Left lung (tissue), 10 donors: ENCODE data around the gene FAAH. TPM values are rescaled to one million over a fixed set of nuclear protein-coding genes. Genes with fewer than 3 reads are reported as not detected.
A peak's percentile ranks its signal among the peaks of the same experiment; 100 is the strongest.

Source experiments
- ATAC-seq: fragments of 200-7000 bp; cut with Tn5 transposase; one replicate; pipeline ENCODE4 v1.9.1; 2020; ENCODE audit warnings: moderate library complexity
- DNase-seq, 4 donors: peaks; one replicate each; pipeline ENCODE4 v3.0.0-alpha.2; 2013 to 2020
- H3K27ac ChIP-seq, 2 donors: fragments of 200-600 bp; sonication (generic) in 1 of 2; one replicate each; pipeline versions ENCODE4 v1.5.0 to v1.8.0; 2020 to 2021
- H3K27me3 ChIP-seq, 2 donors: fragments of 200-600 bp; sonication (generic) in 1 of 2; one replicate each; pipeline versions ENCODE4 v1.5.0 to v1.8.0; 2020 to 2021
- H3K36me3 ChIP-seq, 2 donors: fragments of 200-600 bp; sonication (generic) in 1 of 2; one replicate each; pipeline versions ENCODE4 v1.5.0 to v1.8.0; 2020 to 2021
- H3K4me1 ChIP-seq, 2 donors: fragments of 200-600 bp; one replicate each; pipeline ENCODE4 v1.8.0; 2021
- H3K4me3 ChIP-seq, 2 donors: fragments of 200-600 bp; sonication (generic) in 1 of 2; one replicate each; pipeline versions ENCODE4 v1.5.0 to v1.8.0; 2020 to 2021; ENCODE audit warnings: mild to moderate bottlenecking in 1 of 2
- H3K9me3 ChIP-seq, 2 donors: fragments of 200-600 bp; sonication (generic) in 1 of 2; one replicate each; pipeline versions ENCODE4 v1.5.0 to v1.8.0; 2020 to 2021
- intact Hi-C, 2 donors: fragments of 100-400 bp; cut with DNase I; formaldehyde crosslinking; loops; one replicate each; pipeline versions ENCODE4 v1.11.2 to v1.14.2; 2022
- polyA plus RNA-seq, 6 donors: library from polyadenylated mRNA; unstranded; fragments of 120-200 nt; gene quantifications; one replicate each; pipeline ENCODE4 v1.2.1, GENCODE V29; 2013; ENCODE audit not compliant: insufficient read length in 6 of 6
- total RNA-seq, 2 donors: library from RNA; stranded (reverse); fragmentation: NEBNext Ultra II Directional; extraction: Animal tissue kit (Norgen Biotek cat#: 25700); gene quantifications; one replicate each; pipeline ENCODE4 v1.2.1, GENCODE V29; 2021
- TF ChIP-seq, protein P1 (sequence below), 2 donors: fragments of 200-600 bp; sonication (generic) in 1 of 2; IDR thresholded peaks; one replicate each; pipeline versions ENCODE4 v1.5.0 to v1.8.0; 2021; ENCODE audit warnings: antibody characterized with exemption in 2 of 2
- donor health status: DM: no; HTN: yes; CAD: no.
- donor health status: DM: no; HTN: no; CAD: no.

The FAAH gene
- total and polyA plus RNA-seq, 8 donors: 16.3 to 26.7 (median 23.5) TPM

DNA sequence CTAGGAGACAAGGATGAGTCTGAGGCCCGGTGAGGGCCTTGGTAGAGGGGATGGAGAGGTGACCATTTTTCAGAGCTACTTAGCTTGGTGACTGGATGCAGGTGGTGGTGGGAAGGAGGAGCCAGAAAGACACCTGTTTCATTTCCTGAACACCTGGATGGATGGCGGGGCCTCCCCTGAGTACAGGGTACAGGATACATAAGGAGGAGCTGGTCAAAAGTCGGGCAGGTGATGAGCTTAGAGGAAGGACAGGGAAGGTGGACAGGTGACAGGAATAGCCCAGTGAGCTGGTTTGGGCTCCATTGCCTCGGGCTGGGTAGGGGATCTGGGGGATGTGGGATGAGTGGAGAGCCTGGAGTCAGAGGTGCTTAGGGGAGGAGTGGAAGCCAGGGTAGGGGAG is 6.3 kb downstream of the FAAH start:
- intact Hi-C loops: no loop called here
- DNase-seq: peak in 1 of 4 donors; percentile 16
- H3K27me3 ChIP-seq: no peaks in the 10 kb centered on the region

DNA sequence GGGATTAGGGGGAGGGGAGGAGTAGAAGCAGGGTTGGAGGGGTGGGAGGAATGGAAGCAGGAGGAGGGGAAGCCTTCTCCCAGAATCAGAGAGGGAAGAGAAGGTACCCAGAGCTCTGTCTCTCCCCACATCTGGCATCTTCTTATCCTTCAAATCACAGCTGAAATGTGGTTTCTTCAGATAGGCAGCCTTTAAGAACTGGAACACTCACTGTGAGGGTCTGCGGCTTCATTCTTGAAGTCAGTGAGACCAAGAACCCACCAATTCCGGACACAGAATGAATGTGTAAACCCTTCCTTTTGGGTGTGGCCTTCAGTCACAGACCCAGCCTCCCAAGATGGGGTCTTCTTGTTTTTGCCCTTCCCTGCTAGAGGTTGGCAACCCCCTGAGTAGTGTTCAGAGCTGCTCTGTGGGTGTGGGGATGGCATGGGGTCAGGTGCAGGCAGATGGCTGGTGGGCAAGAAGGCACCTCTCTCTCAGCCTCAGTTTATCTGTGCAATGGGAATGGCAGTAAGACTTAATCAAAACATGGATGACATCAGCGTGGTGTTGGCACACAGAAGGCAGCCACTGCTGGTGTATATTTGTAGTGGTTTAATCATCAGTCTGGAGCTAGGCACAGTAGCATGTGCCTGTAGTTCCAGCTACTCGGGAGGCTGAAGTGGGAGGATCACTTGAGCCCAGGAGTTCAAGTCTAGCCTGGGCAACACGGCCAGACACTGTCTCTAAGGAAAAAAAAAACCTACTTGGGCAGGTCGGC is 7.2 kb downstream of the FAAH start:
- ATAC-seq: peak; percentile 13
- H3K27ac ChIP-seq: peak overlapping the region; percentile 1 to 3

More for the DNA sequence above, 6.3 kb downstream of the FAAH start:
- Histone ChIP-seq H3K27ac (no peak overlapping the region), H3K36me3 (no peaks in the 10 kb centered on the region), H3K4me1 (peaks cover 6 to 25% of the 10 kb centered on the region in 2 donors), H3K9me3 (no peaks in the 10 kb centered on the region), H3K4me3 (no peak overlapping the region)
- ATAC-seq: no peak
- TF ChIP-seq, protein P1, sequence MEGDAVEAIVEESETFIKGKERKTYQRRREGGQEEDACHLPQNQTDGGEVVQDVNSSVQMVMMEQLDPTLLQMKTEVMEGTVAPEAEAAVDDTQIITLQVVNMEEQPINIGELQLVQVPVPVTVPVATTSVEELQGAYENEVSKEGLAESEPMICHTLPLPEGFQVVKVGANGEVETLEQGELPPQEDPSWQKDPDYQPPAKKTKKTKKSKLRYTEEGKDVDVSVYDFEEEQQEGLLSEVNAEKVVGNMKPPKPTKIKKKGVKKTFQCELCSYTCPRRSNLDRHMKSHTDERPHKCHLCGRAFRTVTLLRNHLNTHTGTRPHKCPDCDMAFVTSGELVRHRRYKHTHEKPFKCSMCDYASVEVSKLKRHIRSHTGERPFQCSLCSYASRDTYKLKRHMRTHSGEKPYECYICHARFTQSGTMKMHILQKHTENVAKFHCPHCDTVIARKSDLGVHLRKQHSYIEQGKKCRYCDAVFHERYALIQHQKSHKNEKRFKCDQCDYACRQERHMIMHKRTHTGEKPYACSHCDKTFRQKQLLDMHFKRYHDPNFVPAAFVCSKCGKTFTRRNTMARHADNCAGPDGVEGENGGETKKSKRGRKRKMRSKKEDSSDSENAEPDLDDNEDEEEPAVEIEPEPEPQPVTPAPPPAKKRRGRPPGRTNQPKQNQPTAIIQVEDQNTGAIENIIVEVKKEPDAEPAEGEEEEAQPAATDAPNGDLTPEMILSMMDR (IDR thresholded peaks at IDR 0.05): no peak

DNA sequence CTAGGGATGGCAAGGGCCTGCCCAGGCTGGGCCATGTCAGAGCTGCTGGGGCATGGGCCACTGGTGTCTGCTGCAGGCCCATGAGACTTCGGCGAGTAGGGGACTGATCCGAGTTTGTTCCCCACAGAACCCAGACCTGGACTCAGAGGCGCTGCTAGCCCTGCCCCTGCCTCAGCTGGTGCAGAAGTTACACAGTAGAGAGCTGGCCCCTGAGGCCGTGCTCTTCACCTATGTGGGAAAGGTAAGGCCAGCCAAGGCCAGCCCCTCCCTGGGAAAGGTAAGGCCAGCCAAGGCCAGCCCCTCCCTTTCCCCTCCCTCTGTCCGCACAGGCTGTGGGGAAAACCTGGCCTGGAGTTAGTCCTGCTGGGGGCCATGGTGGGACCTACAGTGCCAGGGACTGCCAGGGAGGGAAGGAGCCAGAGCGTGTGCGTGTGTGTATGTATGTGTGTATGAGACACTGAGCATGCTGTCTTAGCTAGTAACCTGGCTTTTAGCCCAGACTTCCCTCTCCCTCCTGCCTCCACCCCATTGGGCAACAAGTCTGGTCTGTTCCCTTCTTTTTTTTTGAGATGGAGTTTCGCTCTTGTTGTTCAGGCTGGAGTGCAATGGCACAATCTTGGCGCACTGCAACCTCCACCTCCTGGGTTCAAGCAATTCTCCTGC is 8.0 kb downstream of the FAAH start:
- Histone ChIP-seq H3K4me1 (peaks cover 11 to 33% of the 10 kb centered on the region in 2 donors), H3K27ac (peak overlapping the region; percentile 1 to 3), H3K27me3 (no peaks in the 10 kb centered on the region), H3K4me3 (no peak overlapping the region), H3K36me3 (no peaks in the 10 kb centered on the region), H3K9me3 (no peaks in the 10 kb centered on the region)
- ATAC-seq: peak; percentile 96
- TF ChIP-seq, protein P1 (IDR thresholded peaks at IDR 0.05): no peak
- DNase-seq: peak; percentile 80 to 95 (median 87)
- intact Hi-C loops: no loop called here

More for the DNA sequence above, 7.2 kb downstream of the FAAH start:
- H3K36me3 ChIP-seq: no peaks in the 10 kb centered on the region
- no peaks in the 10 kb centered on the region for H3K27me3 ChIP-seq
- TF ChIP-seq, protein P1 (IDR thresholded peaks at IDR 0.05): no peak
- no peaks in the 10 kb centered on the region for H3K9me3 ChIP-seq
- intact Hi-C loops: no loop called here
- H3K4me1 ChIP-seq: peaks cover 11 to 27% of the 10 kb centered on the region in 2 donors
- H3K4me3 ChIP-seq: no peak overlapping the region
- DNase-seq: peak in 1 of 4 donors; percentile 18

DNA sequence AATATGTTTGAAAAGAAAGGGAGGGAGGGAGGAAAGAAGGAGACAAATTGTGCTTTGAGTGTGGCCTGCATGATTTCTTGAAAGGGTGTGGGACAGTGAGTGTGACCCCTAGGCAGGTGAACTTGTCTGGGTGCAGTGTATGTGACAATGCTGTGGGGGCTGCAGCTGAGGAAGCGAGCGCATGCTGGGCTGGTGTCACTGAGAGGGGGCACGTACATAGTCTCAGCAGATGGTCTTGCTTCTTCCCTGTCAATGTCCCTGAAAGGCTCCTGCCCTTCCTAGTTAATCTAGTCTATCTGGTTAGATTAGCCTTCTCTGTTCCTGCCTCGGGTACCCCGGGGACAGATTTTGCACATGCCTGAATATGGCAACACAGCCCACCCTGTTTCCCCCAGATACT is 9.8 kb downstream of the FAAH start:
- intact Hi-C loops: no loop called here

More for the DNA sequence above, 9.8 kb downstream of the FAAH start:
- peaks cover 11 to 33% of the 10 kb centered on the region in 2 donors for H3K4me1 ChIP-seq
- no peaks in the 10 kb centered on the region for H3K9me3 ChIP-seq
- TF ChIP-seq, protein P1 (IDR thresholded peaks at IDR 0.05): no peak
- DNase-seq (no peak), ATAC-seq (no peak)
- H3K4me3 ChIP-seq: no peak overlapping the region
- H3K27ac ChIP-seq: no peak overlapping the region
- H3K27me3 ChIP-seq: no peaks in the 10 kb centered on the region
- peaks cover 0 to 8% of the 10 kb centered on the region in 2 donors for H3K36me3 ChIP-seq
